HUES6 (cell line): Measurements from ENCODE around the gene ADPRHL1.

Experiments used
- H3K27ac ChIP-seq: 2 replicates; pipeline ENCODE4 v1.7.0; 2013; ENCODE audit warnings: low read depth, mild to moderate bottlenecking, low read length, inconsistent platforms
- H3K27me3 ChIP-seq: 2 replicates; pipeline ENCODE4 v1.6.1; 2013; ENCODE audit warnings: low read length; ENCODE audit not compliant: control insufficient read depth, insufficient read depth
- H3K36me3 ChIP-seq: 2 replicates; pipeline ENCODE4 v1.6.1; 2013; ENCODE audit warnings: low read length; ENCODE audit not compliant: control insufficient read depth, insufficient read depth
- H3K4me1 ChIP-seq: 2 replicates; pipeline ENCODE4 v1.6.1; 2013; ENCODE audit warnings: low read length; ENCODE audit not compliant: control insufficient read depth, insufficient read depth
- H3K4me3 ChIP-seq: 2 replicates; pipeline ENCODE4 v1.5.1; 2013; ENCODE audit warnings: low read depth, low read length
- H3K9ac ChIP-seq: one replicate; pipeline ENCODE4 v1.6.1; 2013; ENCODE audit warnings: mild to moderate bottlenecking, low read length
- H3K9me3 ChIP-seq: 2 replicates; pipeline ENCODE4 v1.6.1; 2013; ENCODE audit warnings: low read depth, low read length; ENCODE audit not compliant: control insufficient read depth, insufficient read depth

The ADPRHL1 gene

GRCh38 chr13:113490496-113491417 is 37.5 kb upstream of the ADPRHL1 start, which contains the start of gene DCUN1D2:
TSS of gene DCUN1D2 (minus strand) at chr13:113490711. CDS start at chr13:113490669, 42 bp downstream.
- H3K27ac ChIP-seq, result peak within 1 kb of the TSS; percentile 67; the same call in 1 of the 2 replicates
- H3K9ac ChIP-seq, result peak within 1 kb of the TSS; percentile 84
- H3K4me1 ChIP-seq, result peaks cover 44% of the 10 kb centered on the region
- H3K36me3 ChIP-seq, result peaks cover 8% of the 10 kb centered on the region
- peak within 1 kb of the TSS; percentile 66 for H3K4me3 ChIP-seq
- H3K9me3 ChIP-seq, result no peaks in the 10 kb centered on the region
- no peaks in the 10 kb centered on the region for H3K27me3 ChIP-seq

- peaks cover 34% of the 10 kb centered on the region for H3K4me1 ChIP-seq
- peak overlapping the region; percentile 84 for H3K9ac ChIP-seq
- no peak overlapping the region; the same call in 1 of the 2 replicates for H3K27ac ChIP-seq
- no peaks in the 10 kb centered on the region for H3K27me3 ChIP-seq
- H3K4me3 ChIP-seq, result peak overlapping the region; percentile 66
- no peaks in the 10 kb centered on the region for H3K9me3 ChIP-seq
- H3K36me3 ChIP-seq, result peaks cover 4% of the 10 kb centered on the region; the same call in 1 of the 2 replicates
These were observed 36.5 kb upstream of the ADPRHL1 start for GRCh38 chr13:113489549-113490495.

- H3K27ac ChIP-seq, result no peak overlapping the region
- H3K4me1 ChIP-seq, result peaks cover 30% of the 10 kb centered on the region
These were observed 35.9 kb upstream of the ADPRHL1 start for GRCh38 chr13:113489171-113489548.

GRCh38 chr13:113488283-113488682 is 35.0 kb upstream of the ADPRHL1 start:
- no peaks in the 10 kb centered on the region for H3K27me3 ChIP-seq
- no peak overlapping the region for H3K4me3 ChIP-seq
- H3K36me3 ChIP-seq, result peaks cover 4% of the 10 kb centered on the region; the same call in 1 of the 2 replicates
- H3K9me3 ChIP-seq, result no peaks in the 10 kb centered on the region
- H3K9ac ChIP-seq, result no peak overlapping the region
- H3K4me1 ChIP-seq, result peaks cover 27% of the 10 kb centered on the region
- no peak overlapping the region for H3K27ac ChIP-seq

More at GRCh38 chr13:113489171-113489548, 35.9 kb upstream of the ADPRHL1 start:
- no peaks in the 10 kb centered on the region for H3K27me3 ChIP-seq
- peak overlapping the region; percentile 66 for H3K4me3 ChIP-seq
- peak overlapping the region; percentile 84 for H3K9ac ChIP-seq
- H3K9me3 ChIP-seq, result no peaks in the 10 kb centered on the region
- H3K36me3 ChIP-seq, result peaks cover 4% of the 10 kb centered on the region; the same call in 1 of the 2 replicates

- peaks cover 17% of the 10 kb centered on the region for H3K4me1 ChIP-seq
- H3K9ac ChIP-seq, result no peak overlapping the region
- H3K27ac ChIP-seq, result no peak overlapping the region
- no peak overlapping the region for H3K4me3 ChIP-seq
- H3K27me3 ChIP-seq, result no peaks in the 10 kb centered on the region
- H3K36me3 ChIP-seq, result peaks cover 4% of the 10 kb centered on the region; the same call in 1 of the 2 replicates
- H3K9me3 ChIP-seq, result no peaks in the 10 kb centered on the region
These were observed 33.4 kb upstream of the ADPRHL1 start for GRCh38 chr13:113486698-113487097.

- Histone ChIP-seq H3K9ac (no peak overlapping the region), H3K27ac (no peak overlapping the region), H3K27me3 (no peaks in the 10 kb centered on the region), H3K4me1 (peaks cover 17% of the 10 kb centered on the region), H3K36me3 (peaks cover 7% of the 10 kb centered on the region), H3K9me3 (no peaks in the 10 kb centered on the region), H3K4me3 (no peak overlapping the region)
These were observed 32.3 kb upstream of the ADPRHL1 start for GRCh38 chr13:113485545-113485944.

GRCh38 chr13:113483504-113484293 is 30.4 kb upstream of the ADPRHL1 start:
- peaks cover 23% of the 10 kb centered on the region for H3K36me3 ChIP-seq
- H3K27me3 ChIP-seq, result no peaks in the 10 kb centered on the region
- no peak overlapping the region; the same call in 1 of the 2 replicates for H3K4me3 ChIP-seq

GRCh38 chr13:113483081-113483480 is 29.8 kb upstream of the ADPRHL1 start:
- Histone ChIP-seq H3K9me3 (no peaks in the 10 kb centered on the region), H3K4me1 (0 out of 2 replicates have a peak, but pooled peaks cover 9% of the 10 kb centered on the region), H3K4me3 (no peak overlapping the region), H3K9ac (no peak overlapping the region), H3K27ac (no peak overlapping the region), H3K36me3 (peaks cover 29% of the 10 kb centered on the region), H3K27me3 (no peaks in the 10 kb centered on the region)

More at GRCh38 chr13:113483504-113484293, 30.4 kb upstream of the ADPRHL1 start:
- Histone ChIP-seq H3K27ac (no peak overlapping the region), H3K4me1 (peaks cover 12% of the 10 kb centered on the region; the same call in 1 of the 2 replicates), H3K9ac (no peak overlapping the region), H3K9me3 (no peaks in the 10 kb centered on the region)

GRCh38 chr13:113479179-113479578 is 25.9 kb upstream of the ADPRHL1 start:
- no peaks in the 10 kb centered on the region for H3K9me3 ChIP-seq
- no peak overlapping the region for H3K9ac ChIP-seq
- no peak overlapping the region for H3K27ac ChIP-seq
- H3K36me3 ChIP-seq, result peaks cover 61% of the 10 kb centered on the region
- H3K4me3 ChIP-seq, result no peak overlapping the region
- H3K27me3 ChIP-seq, result no peaks in the 10 kb centered on the region
- H3K4me1 ChIP-seq, result 0 out of 2 replicates have a peak, but pooled peaks cover 5% of the 10 kb centered on the region

- no peaks in the 10 kb centered on the region for H3K4me1 ChIP-seq
- no peaks in the 10 kb centered on the region for H3K27me3 ChIP-seq
- H3K36me3 ChIP-seq, result peaks cover 73% of the 10 kb centered on the region
- H3K4me3 ChIP-seq, result no peak overlapping the region
- no peak overlapping the region for H3K9ac ChIP-seq
- H3K27ac ChIP-seq, result no peak overlapping the region
- no peaks in the 10 kb centered on the region for H3K9me3 ChIP-seq
These were observed 24.4 kb upstream of the ADPRHL1 start for GRCh38 chr13:113477724-113478123.
